IMR-90 (cell line): Measurements from ENCODE around the gene FRY. TPM values are rescaled to one million over a fixed set of nuclear protein-coding genes. Genes with fewer than 3 reads are reported as not detected.

ENCODE experiments used
- ATAC-seq: fragments of 200-7000 bp; cut with Tn5 transposase; 2 replicates; pipeline ENCODE4 v1.9.1; 2020; ENCODE audit warnings: low read depth, mild to moderate bottlenecking, moderate library complexity
- BruUV-seq: library from RNA; stranded (reverse); fragments of 400-500 nt; replicated peaks from 2 replicates; lab custom pipeline; 2021; lab: Mats Ljungman, UMichigan
- CTCF ChIA-PET: fragments of 300-600 bp; formaldehyde crosslinking; extraction: SDS; loops from one replicate; lab custom pipeline; 2021; ENCODE audit warnings: antibody characterized with exemption; lab: Yijun Ruan, JAX
- POLR2A ChIA-PET: fragments of 300-600 bp; sonication (Branson Sonifier 250); formaldehyde crosslinking; loops from one replicate; lab custom pipeline; 2022; ENCODE audit warnings: antibody characterized with exemption; ENCODE audit not compliant: unreplicated experiment; lab: Charles Lee
- DNase-seq: peaks from one replicate; pipeline ENCODE4 v3.0.0; 2013
- H2AFZ ChIP-seq: replicated peaks from 2 replicates; pipeline ENCODE3; 2013; ENCODE audit warnings: low read length, mild to moderate bottlenecking; ENCODE audit not compliant: poor library complexity
- H2AK5ac ChIP-seq: 2 replicates; pipeline ENCODE4 v1.6.1; 2013; ENCODE audit warnings: low read depth, low read length, inconsistent platforms
- H2AK9ac ChIP-seq: replicated peaks from 2 replicates; pipeline ENCODE3; 2013; ENCODE audit warnings: mild to moderate bottlenecking, low read depth, low read length, moderate library complexity; ENCODE audit not compliant: poor library complexity
- H2BK120ac ChIP-seq: 2 replicates; pipeline ENCODE4 v1.6.1; 2013; ENCODE audit warnings: low read depth, low read length, inconsistent platforms
- H2BK15ac ChIP-seq: 3 replicates; pipeline ENCODE4 v1.6.1; 2013; ENCODE audit warnings: low read depth, low read length, inconsistent platforms
- H2BK20ac ChIP-seq: 2 replicates; pipeline ENCODE4 v1.6.1; 2013; ENCODE audit warnings: low read depth, mild to moderate bottlenecking, inconsistent platforms, low read length, moderate library complexity
- H2BK5ac ChIP-seq: 2 replicates; pipeline ENCODE4 v1.6.1; 2013; ENCODE audit warnings: mild to moderate bottlenecking, low read depth, low read length, inconsistent platforms; ENCODE audit not compliant: poor library complexity, severe bottlenecking
- H3K14ac ChIP-seq: replicated peaks from 2 replicates; pipeline ENCODE4 v1.6.1; 2013; ENCODE audit warnings: low read depth, low read length, inconsistent platforms
- H3K18ac ChIP-seq: 2 replicates; pipeline ENCODE4 v1.6.1; 2013; ENCODE audit warnings: low read depth, low read length, control low read depth
- H3K23ac ChIP-seq: 2 replicates; pipeline ENCODE4 v1.6.1; 2013; ENCODE audit warnings: low read depth, low read length, inconsistent platforms
- H3K27ac ChIP-seq: 2 replicates; pipeline ENCODE4 v1.5.1; 2013; ENCODE audit warnings: mild to moderate bottlenecking, control low read depth, low read length; ENCODE audit not compliant: insufficient read depth
- H3K27me3 ChIP-seq: 2 replicates; pipeline ENCODE4 v1.6.1; 2013; ENCODE audit warnings: low read length; ENCODE audit not compliant: control insufficient read depth, insufficient read depth
- H3K36me3 ChIP-seq: 2 replicates; pipeline ENCODE4 v1.6.1; 2013; ENCODE audit warnings: low read length, mixed read lengths; ENCODE audit not compliant: control insufficient read depth, insufficient read depth
- H3K4ac ChIP-seq: 2 replicates; pipeline ENCODE4 v1.6.1; 2013; ENCODE audit warnings: low read depth, low read length, inconsistent platforms
- H3K4me1 ChIP-seq: 2 replicates; pipeline ENCODE4 v1.6.1; 2013; ENCODE audit warnings: low read length, mixed read lengths; ENCODE audit not compliant: control insufficient read depth, insufficient read depth
- H3K4me2 ChIP-seq: 2 replicates; pipeline ENCODE4 v1.6.1; 2013; ENCODE audit warnings: low read depth, mild to moderate bottlenecking, control low read depth, low read length, moderate library complexity
- H3K4me3 ChIP-seq: 2 replicates; pipeline ENCODE4 v1.5.1; 2013; ENCODE audit warnings: low read depth, mild to moderate bottlenecking, control low read depth, low read length, moderate library complexity; ENCODE audit not compliant: insufficient read depth
- H3K56ac ChIP-seq: 2 replicates; pipeline ENCODE4 v1.6.1; 2013; ENCODE audit warnings: low read length, inconsistent platforms; ENCODE audit not compliant: insufficient read depth; ENCODE audit errors: extremely low read depth
- H3K79me1 ChIP-seq, 2 experiments: 2 replicates each; pipeline ENCODE4 v1.6.1; 2013; ENCODE audit warnings: low read length in 2 of 2, inconsistent platforms in 1 of 2, low read depth in 1 of 2
- H3K9ac ChIP-seq: 2 replicates; pipeline ENCODE4 v1.6.1; 2013; ENCODE audit warnings: low read depth, low read length, control low read depth
- H3K9me1 ChIP-seq: 2 replicates; pipeline ENCODE4 v1.6.1; 2013; ENCODE audit warnings: low read length, inconsistent platforms; ENCODE audit not compliant: insufficient read depth
- H3K9me3 ChIP-seq: 2 replicates; pipeline ENCODE4 v1.6.1; 2013; ENCODE audit warnings: low read length; ENCODE audit not compliant: control insufficient read depth, insufficient read depth
- H4K20me1 ChIP-seq: 2 replicates; pipeline ENCODE4 v1.6.1; 2013; ENCODE audit warnings: low read length, inconsistent platforms; ENCODE audit not compliant: insufficient read depth
- H4K5ac ChIP-seq: 2 replicates; pipeline ENCODE4 v1.6.1; 2013; ENCODE audit warnings: mild to moderate bottlenecking, low read depth, low read length, control low read depth
- H4K8ac ChIP-seq, 2 experiments: 2 replicates each; pipeline ENCODE4 v1.6.1; 2013; ENCODE audit warnings: low read depth in 2 of 2, low read length in 2 of 2, control low read depth in 1 of 2, inconsistent platforms in 1 of 2
- H4K91ac ChIP-seq: 2 replicates; pipeline ENCODE4 v1.6.1; 2013; ENCODE audit warnings: low read depth, low read length, inconsistent platforms; ENCODE audit not compliant: insufficient read depth
- BHLHE40 ChIP-seq: fragments of 150-350 bp; IDR thresholded peaks from 2 replicates; pipeline ENCODE4 v1.6.1; 2016; ENCODE audit warnings: mild to moderate bottlenecking, low read depth, low read length
- CEBPB ChIP-seq: IDR thresholded peaks from 2 replicates; pipeline ENCODE4 v1.6.1; 2012; ENCODE audit warnings: low read depth, low read length, improper control_type of control experiment
- CHD1 ChIP-seq: IDR thresholded peaks from 2 replicates; pipeline ENCODE4 v1.6.1; 2012; ENCODE audit warnings: low read depth, low read length, improper control_type of control experiment
- FOS ChIP-seq: fragments of 150-350 bp; IDR thresholded peaks from 2 replicates; pipeline ENCODE4 v1.6.1; 2016; ENCODE audit warnings: low read depth, low read length
- MAFK ChIP-seq: IDR thresholded peaks from 2 replicates; pipeline ENCODE4 v1.6.1; 2012; ENCODE audit warnings: low read depth, low read length, improper control_type of control experiment
- MAZ ChIP-seq: IDR thresholded peaks from 2 replicates; pipeline ENCODE4 v1.6.1; 2012; ENCODE audit warnings: low read depth, mild to moderate bottlenecking, low read length, improper control_type of control experiment, moderate library complexity, borderline replicate concordance
- MXI1 ChIP-seq: IDR thresholded peaks from 2 replicates; pipeline ENCODE4 v1.6.1; 2012; ENCODE audit warnings: low read depth, mild to moderate bottlenecking, low read length, moderate library complexity, borderline replicate concordance
- NFE2L2 ChIP-seq: fragments of 150-350 bp; IDR thresholded peaks from 2 replicates; pipeline ENCODE4 v1.6.1; 2016; ENCODE audit warnings: low read depth, mild to moderate bottlenecking, low read length
- POLR2A ChIP-seq: IDR thresholded peaks from 2 replicates; pipeline ENCODE4 v1.6.1; 2012; ENCODE audit warnings: mild to moderate bottlenecking, low read depth, low read length
- RAD21 ChIP-seq: IDR thresholded peaks from 2 replicates; pipeline ENCODE4 v1.6.1; 2012; ENCODE audit warnings: low read length, improper control_type of control experiment
- RCOR1 ChIP-seq: IDR thresholded peaks from 2 replicates; pipeline ENCODE4 v1.6.1; 2012; ENCODE audit warnings: mild to moderate bottlenecking, low read length, improper control_type of control experiment; ENCODE audit not compliant: insufficient replicate concordance
- RFX5 ChIP-seq: IDR thresholded peaks from 2 replicates; pipeline ENCODE4 v1.8.0; 2012; ENCODE audit warnings: low read depth, mild to moderate bottlenecking, low read length, moderate library complexity
- SMC3 ChIP-seq: fragments of 150-350 bp; IDR thresholded peaks from 2 replicates; pipeline ENCODE4 v1.6.1; 2016; ENCODE audit warnings: low read depth, mild to moderate bottlenecking, antibody characterized with exemption, low read length, moderate library complexity
- WGBS, 2 experiments: methylation state at CpG; one replicate each; pipeline versions ENCODE4 v1.1.5 to v1.1.7; 2013; ENCODE audit warnings: missing lambda C conversion rate in 2 of 2; ENCODE audit not compliant: insufficient read length in 1 of 2; ENCODE audit errors: extremely low coverage in 2 of 2; 5-methylcytosine and 5-hydroxymethylcytosine counted together
- dilution Hi-C: fragments of 300-500 bp; cut with HindIII; formaldehyde crosslinking; loops from one replicate; pipeline ENCODE4 v1.14.3; 2018; ENCODE audit warnings: low sequenced_read_pairs; ENCODE audit not compliant: unreplicated experiment
- in situ Hi-C: fragments of 300-500 bp; cut with MboI; formaldehyde crosslinking; loops from 3 replicates; pipeline ENCODE4 v1.14.3; 2019; ENCODE audit warnings: low sequenced_read_pairs, inconsistent platforms, mixed read lengths
- intact Hi-C: fragments of 100-400 bp; cut with micrococcal nuclease; formaldehyde crosslinking; loops from 2 replicates; pipeline ENCODE4 v1.10.0; 2022
- polyA plus RNA-seq, 3 experiments: library from polyadenylated mRNA; depleted of rRNA; stranded (reverse); fragments of >200 nt; gene quantifications; 2 replicates each; pipeline ENCODE4 v1.2.3, GENCODE V29; 2012; ENCODE audit warnings: low replicate concordance in 1 of 3
- total RNA-seq: library from RNA; depleted of rRNA; stranded (reverse); fragments of >200 nt; gene quantifications from 2 replicates; pipeline ENCODE4 v1.2.3, GENCODE V29; 2012
- TF ChIP-seq, protein P1 (sequence below): fragments of 150-350 bp; IDR thresholded peaks from 2 replicates; pipeline ENCODE4 v1.6.1; 2016; ENCODE audit warnings: low read depth, mild to moderate bottlenecking, low read length, moderate library complexity, borderline replicate concordance
- TF ChIP-seq, protein P2 (sequence below): conservative IDR thresholded peaks from 2 replicates; pipeline ENCODE4 v1.5.1; 2012; ENCODE audit warnings: mild to moderate bottlenecking, low read depth, low read length, improper control_type of control experiment
- TF ChIP-seq, protein P3 (sequence below): fragments of 150-350 bp; IDR thresholded peaks from 2 replicates; pipeline ENCODE4 v1.6.1; 2017; ENCODE audit warnings: mild to moderate bottlenecking, antibody characterized with exemption, low read length, low read depth

FRY gene
- total and polyA plus RNA-seq, 2 of the 4 experiments (the other 2 are of a cell fraction), result 3.0 to 4.8 TPM

DNA sequence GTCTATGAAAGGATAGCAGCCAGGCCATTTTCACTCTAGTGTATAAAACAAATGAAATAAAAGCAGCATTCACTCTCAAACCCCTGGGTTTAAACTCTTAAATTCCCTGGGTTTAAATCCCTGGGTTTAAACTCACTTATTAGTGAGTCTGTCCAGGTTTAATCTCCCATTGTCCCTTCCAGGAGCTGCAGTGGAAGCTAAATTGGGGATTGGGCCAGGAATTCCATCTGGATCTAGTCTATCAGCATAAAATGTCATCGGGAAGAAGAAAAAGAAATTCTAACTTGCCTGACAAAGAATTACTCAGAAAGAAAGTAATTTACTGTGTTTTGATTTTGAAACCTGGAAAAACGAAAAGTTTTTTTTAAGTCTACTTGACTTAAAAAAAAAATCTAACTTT, 54.8 kb downstream of the FRY start:
- Histone ChIP-seq H2BK5ac (no peak overlapping the region), H3K9me1 (peaks cover 7% of the 10 kb centered on the region), H3K14ac (no peak overlapping the region), H2BK120ac (no peak overlapping the region), H2AK5ac (no peak overlapping the region), H3K79me1 (peaks cover 0 to 8% of the 10 kb centered on the region in 2 experiments; a peak in 2 of 4 replicates), H3K27me3 (no peaks in the 10 kb centered on the region), H3K9ac (no peak overlapping the region), H3K9me3 (no peaks in the 10 kb centered on the region), H3K4me1 (peaks cover 9% of the 10 kb centered on the region), H3K23ac (no peak overlapping the region), H3K4ac (no peak overlapping the region), H2AK9ac (no peak overlapping the region), H4K91ac (no peak overlapping the region), H4K5ac (no peak overlapping the region), H4K8ac (no peak overlapping the region), H2AFZ (no peak overlapping the region), H4K20me1 (no peaks in the 10 kb centered on the region), H3K4me3 (no peak overlapping the region), H2BK15ac (no peak overlapping the region), H2BK20ac (no peak overlapping the region), H3K56ac (no peak overlapping the region), H3K4me2 (no peak overlapping the region), H3K18ac (no peak overlapping the region), H3K27ac (no peak overlapping the region), H3K36me3 (peaks cover 5% of the 10 kb centered on the region; the same call in 1 of the 2 replicates)
- TF ChIP-seq SMC3 (no peak), FOS (no peak), RAD21 (no peak), RCOR1 (no peak), POLR2A (no peak), CEBPB (no peak), MAZ (no peak), MXI1 (no peak), RFX5 (no peak), BHLHE40 (no peak), MAFK (no peak), CHD1 (no peak), NFE2L2 (no peak)
- TF ChIP-seq, protein P1, sequence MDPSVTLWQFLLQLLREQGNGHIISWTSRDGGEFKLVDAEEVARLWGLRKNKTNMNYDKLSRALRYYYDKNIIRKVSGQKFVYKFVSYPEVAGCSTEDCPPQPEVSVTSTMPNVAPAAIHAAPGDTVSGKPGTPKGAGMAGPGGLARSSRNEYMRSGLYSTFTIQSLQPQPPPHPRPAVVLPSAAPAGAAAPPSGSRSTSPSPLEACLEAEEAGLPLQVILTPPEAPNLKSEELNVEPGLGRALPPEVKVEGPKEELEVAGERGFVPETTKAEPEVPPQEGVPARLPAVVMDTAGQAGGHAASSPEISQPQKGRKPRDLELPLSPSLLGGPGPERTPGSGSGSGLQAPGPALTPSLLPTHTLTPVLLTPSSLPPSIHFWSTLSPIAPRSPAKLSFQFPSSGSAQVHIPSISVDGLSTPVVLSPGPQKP, result no peak
- TF ChIP-seq, protein P2, sequence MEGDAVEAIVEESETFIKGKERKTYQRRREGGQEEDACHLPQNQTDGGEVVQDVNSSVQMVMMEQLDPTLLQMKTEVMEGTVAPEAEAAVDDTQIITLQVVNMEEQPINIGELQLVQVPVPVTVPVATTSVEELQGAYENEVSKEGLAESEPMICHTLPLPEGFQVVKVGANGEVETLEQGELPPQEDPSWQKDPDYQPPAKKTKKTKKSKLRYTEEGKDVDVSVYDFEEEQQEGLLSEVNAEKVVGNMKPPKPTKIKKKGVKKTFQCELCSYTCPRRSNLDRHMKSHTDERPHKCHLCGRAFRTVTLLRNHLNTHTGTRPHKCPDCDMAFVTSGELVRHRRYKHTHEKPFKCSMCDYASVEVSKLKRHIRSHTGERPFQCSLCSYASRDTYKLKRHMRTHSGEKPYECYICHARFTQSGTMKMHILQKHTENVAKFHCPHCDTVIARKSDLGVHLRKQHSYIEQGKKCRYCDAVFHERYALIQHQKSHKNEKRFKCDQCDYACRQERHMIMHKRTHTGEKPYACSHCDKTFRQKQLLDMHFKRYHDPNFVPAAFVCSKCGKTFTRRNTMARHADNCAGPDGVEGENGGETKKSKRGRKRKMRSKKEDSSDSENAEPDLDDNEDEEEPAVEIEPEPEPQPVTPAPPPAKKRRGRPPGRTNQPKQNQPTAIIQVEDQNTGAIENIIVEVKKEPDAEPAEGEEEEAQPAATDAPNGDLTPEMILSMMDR, result no peak
- TF ChIP-seq, protein P3, sequence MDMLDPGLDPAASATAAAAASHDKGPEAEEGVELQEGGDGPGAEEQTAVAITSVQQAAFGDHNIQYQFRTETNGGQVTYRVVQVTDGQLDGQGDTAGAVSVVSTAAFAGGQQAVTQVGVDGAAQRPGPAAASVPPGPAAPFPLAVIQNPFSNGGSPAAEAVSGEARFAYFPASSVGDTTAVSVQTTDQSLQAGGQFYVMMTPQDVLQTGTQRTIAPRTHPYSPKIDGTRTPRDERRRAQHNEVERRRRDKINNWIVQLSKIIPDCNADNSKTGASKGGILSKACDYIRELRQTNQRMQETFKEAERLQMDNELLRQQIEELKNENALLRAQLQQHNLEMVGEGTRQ, result no peak
- no CpG with 5 or more reads among the region's 2 CpGs for WGBS, 2 experiments
- dilution Hi-C loops, result no loop called here
- intact Hi-C loops, result loop anchor here (10.0 kb wide), 1 partner anchor 52 kb away; the partner anchor contains the start of gene FRY
- DNase-seq (peak; percentile 31), ATAC-seq (no peak)
- ChIA-PET CTCF (no interaction called here), POLR2A (interaction anchor here (0.7 kb wide), 1 partner anchor 90 kb away, joined by 13 read pairs; no protein-coding TSS in a partner anchor)
- no TSS peak for BruUV-seq
- in situ Hi-C loops, result no loop called here
